OCI-LY1 (cell line): Measurements from ENCODE around the gene TUFM.

Experiments
- H2AFZ ChIP-seq: fragments of 200-600 bp; sonication (generic), shearing (Covaris generic); 2 replicates; pipeline ENCODE4 v1.6.0; 2014; ENCODE audit warnings: antibody characterized with exemption, mild to moderate bottlenecking, low read length
- H3F3A ChIP-seq: fragments of 200-600 bp; sonication (generic), shearing (Covaris generic); 2 replicates; pipeline ENCODE4 v1.6.0; 2014; ENCODE audit warnings: mild to moderate bottlenecking, antibody characterized with exemption, low read length, moderate library complexity; ENCODE audit not compliant: insufficient read depth
- H3K27ac ChIP-seq: fragments of 200-600 bp; sonication (generic); 2 replicates; pipeline ENCODE4 v1.5.1; 2014; ENCODE audit warnings: low read length, mixed run types, mild to moderate bottlenecking, low read depth; ENCODE audit not compliant: poor library complexity, severe bottlenecking
- H3K27me3 ChIP-seq: fragments of 200-600 bp; sonication (generic); 2 replicates; pipeline ENCODE4 v1.6.0; 2014; ENCODE audit warnings: antibody characterized with exemption, mild to moderate bottlenecking, low read length, moderate library complexity; ENCODE audit not compliant: insufficient read depth
- H3K36me3 ChIP-seq: fragments of 200-600 bp; sonication (generic); 2 replicates; pipeline ENCODE4 v1.6.1; 2014; ENCODE audit warnings: mild to moderate bottlenecking, antibody characterized with exemption, low read length, moderate library complexity, mixed read lengths; ENCODE audit not compliant: insufficient read depth
- H3K4me1 ChIP-seq: fragments of 200-600 bp; sonication (generic); 2 replicates; pipeline ENCODE4 v1.5.1; 2014; ENCODE audit warnings: mild to moderate bottlenecking, low read length, moderate library complexity; ENCODE audit not compliant: insufficient read depth, severe bottlenecking
- H3K4me2 ChIP-seq: fragments of 200-600 bp; sonication (generic), shearing (Covaris generic); 2 replicates; pipeline ENCODE4 v1.6.1; 2014; ENCODE audit warnings: low read length
- H3K4me3 ChIP-seq: fragments of 200-600 bp; sonication (generic); 2 replicates; pipeline ENCODE4 v1.5.1; 2014; ENCODE audit warnings: low read length, low read depth, mild to moderate bottlenecking, mixed read lengths; ENCODE audit not compliant: poor library complexity, severe bottlenecking
- H3K79me2 ChIP-seq: fragments of 200-600 bp; shearing (Covaris generic); 2 replicates; pipeline ENCODE4 v1.6.1; 2016; ENCODE audit warnings: mixed run types, low read length, mixed read lengths; ENCODE audit not compliant: insufficient read depth
- H3K9ac ChIP-seq: fragments of 200-600 bp; sonication (generic), shearing (Covaris generic); 2 replicates; pipeline ENCODE4 v1.6.1; 2014; ENCODE audit warnings: mild to moderate bottlenecking, low read length, mixed read lengths
- H3K9me2 ChIP-seq: fragments of 200-600 bp; sonication (generic), shearing (Covaris generic); 2 replicates; pipeline ENCODE4 v1.6.1; 2014; ENCODE audit warnings: low read depth, mild to moderate bottlenecking, low read length, mixed read lengths
- H3K9me3 ChIP-seq: fragments of 200-600 bp; shearing (Covaris generic); 2 replicates; pipeline ENCODE4 v1.6.1; 2014; ENCODE audit warnings: low read length, mixed read lengths
- H4K20me1 ChIP-seq: fragments of 200-600 bp; sonication (generic), shearing (Covaris generic); 2 replicates; pipeline ENCODE4 v1.6.0; 2016; ENCODE audit warnings: mild to moderate bottlenecking, low read length; ENCODE audit not compliant: insufficient read depth
- EZH2 ChIP-seq: fragments of 200-600 bp; sonication (generic), shearing (Covaris generic); IDR thresholded peaks from 2 replicates; pipeline ENCODE4 v1.8.0; 2017; ENCODE audit warnings: borderline replicate concordance, mixed run types, mild to moderate bottlenecking, antibody characterized with exemption, low read length, moderate library complexity, mixed read lengths
- TF ChIP-seq, protein P1 (sequence below): fragments of 200-600 bp; sonication (generic), shearing (Covaris generic); IDR thresholded peaks from 2 replicates; pipeline ENCODE4 v1.5.1; 2017; ENCODE audit warnings: mild to moderate bottlenecking, antibody characterized with exemption, low read length, moderate library complexity, mixed read lengths

The TUFM gene

DNA sequence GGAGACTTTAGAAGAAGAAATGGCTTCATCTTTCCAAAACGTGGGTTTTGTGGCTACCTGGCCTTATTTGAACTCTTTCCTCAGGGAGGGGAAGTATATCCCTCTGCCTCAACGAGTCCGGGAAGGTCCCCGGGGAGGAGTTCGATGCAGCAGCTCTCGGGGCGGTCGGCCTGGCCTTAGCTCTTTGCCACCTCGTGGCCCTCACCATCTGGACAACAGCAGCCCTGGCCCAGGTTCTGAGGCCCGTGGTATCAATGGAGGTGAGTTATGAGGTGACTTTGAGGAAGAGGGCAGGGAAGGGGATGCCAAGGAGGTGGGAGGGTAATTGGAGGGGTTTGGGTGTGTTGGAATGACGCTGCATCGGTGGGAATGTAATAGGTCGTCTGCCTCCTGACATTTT lies 15.6 kb downstream of the TUFM start:
- H3K9me2 ChIP-seq: no peaks in the 10 kb centered on the region
- H3K4me1 ChIP-seq: peaks cover 3% of the 10 kb centered on the region
- TF ChIP-seq, protein P1, sequence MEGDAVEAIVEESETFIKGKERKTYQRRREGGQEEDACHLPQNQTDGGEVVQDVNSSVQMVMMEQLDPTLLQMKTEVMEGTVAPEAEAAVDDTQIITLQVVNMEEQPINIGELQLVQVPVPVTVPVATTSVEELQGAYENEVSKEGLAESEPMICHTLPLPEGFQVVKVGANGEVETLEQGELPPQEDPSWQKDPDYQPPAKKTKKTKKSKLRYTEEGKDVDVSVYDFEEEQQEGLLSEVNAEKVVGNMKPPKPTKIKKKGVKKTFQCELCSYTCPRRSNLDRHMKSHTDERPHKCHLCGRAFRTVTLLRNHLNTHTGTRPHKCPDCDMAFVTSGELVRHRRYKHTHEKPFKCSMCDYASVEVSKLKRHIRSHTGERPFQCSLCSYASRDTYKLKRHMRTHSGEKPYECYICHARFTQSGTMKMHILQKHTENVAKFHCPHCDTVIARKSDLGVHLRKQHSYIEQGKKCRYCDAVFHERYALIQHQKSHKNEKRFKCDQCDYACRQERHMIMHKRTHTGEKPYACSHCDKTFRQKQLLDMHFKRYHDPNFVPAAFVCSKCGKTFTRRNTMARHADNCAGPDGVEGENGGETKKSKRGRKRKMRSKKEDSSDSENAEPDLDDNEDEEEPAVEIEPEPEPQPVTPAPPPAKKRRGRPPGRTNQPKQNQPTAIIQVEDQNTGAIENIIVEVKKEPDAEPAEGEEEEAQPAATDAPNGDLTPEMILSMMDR: no peak
- no peak for TF ChIP-seq EZH2
- H3K4me3 ChIP-seq: no peak overlapping the region
- no peaks in the 10 kb centered on the region for H3F3A ChIP-seq
- H3K79me2 ChIP-seq: peaks cover 15% of the 10 kb centered on the region
- no peak overlapping the region for H3K4me2 ChIP-seq
- no peaks in the 10 kb centered on the region for H3K27me3 ChIP-seq
- H3K36me3 ChIP-seq: peaks cover 100% of the 10 kb centered on the region
- no peaks in the 10 kb centered on the region for H3K9me3 ChIP-seq
- H4K20me1 ChIP-seq: no peaks in the 10 kb centered on the region
- H3K9ac ChIP-seq: no peak overlapping the region
- no peak overlapping the region for H3K27ac ChIP-seq
- H2AFZ ChIP-seq: no peak overlapping the region

DNA sequence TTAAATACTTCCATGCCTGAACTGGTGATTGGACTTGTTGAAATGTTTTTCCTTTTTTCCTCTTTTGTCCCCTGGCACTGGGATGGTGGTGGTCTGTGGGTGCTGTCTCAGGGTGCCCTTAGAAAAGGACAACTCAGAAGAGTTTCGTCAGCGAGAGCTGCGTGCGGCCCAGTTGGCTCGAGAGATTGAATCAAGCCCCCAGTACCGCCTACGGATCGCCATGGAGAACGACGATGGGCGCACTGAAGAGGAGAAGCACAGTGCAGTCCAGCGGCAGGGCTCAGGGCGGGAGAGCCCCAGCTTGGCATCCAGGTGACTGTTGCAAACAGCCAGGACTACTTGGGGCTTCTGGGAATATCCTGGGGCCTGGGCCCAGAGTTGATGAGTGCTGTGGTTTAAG lies 16.4 kb downstream of the TUFM start:
- Histone ChIP-seq H3K9me2 (no peaks in the 10 kb centered on the region), H4K20me1 (no peaks in the 10 kb centered on the region), H3F3A (no peaks in the 10 kb centered on the region), H3K4me3 (no peak overlapping the region), H3K79me2 (peaks cover 22% of the 10 kb centered on the region), H3K9me3 (no peaks in the 10 kb centered on the region), H3K9ac (no peak overlapping the region), H3K27ac (no peak overlapping the region), H3K4me2 (no peak overlapping the region), H3K4me1 (peaks cover 11% of the 10 kb centered on the region), H3K36me3 (peaks cover 98% of the 10 kb centered on the region), H3K27me3 (no peaks in the 10 kb centered on the region), H2AFZ (no peak overlapping the region)
- TF ChIP-seq, protein P1: no peak

DNA sequence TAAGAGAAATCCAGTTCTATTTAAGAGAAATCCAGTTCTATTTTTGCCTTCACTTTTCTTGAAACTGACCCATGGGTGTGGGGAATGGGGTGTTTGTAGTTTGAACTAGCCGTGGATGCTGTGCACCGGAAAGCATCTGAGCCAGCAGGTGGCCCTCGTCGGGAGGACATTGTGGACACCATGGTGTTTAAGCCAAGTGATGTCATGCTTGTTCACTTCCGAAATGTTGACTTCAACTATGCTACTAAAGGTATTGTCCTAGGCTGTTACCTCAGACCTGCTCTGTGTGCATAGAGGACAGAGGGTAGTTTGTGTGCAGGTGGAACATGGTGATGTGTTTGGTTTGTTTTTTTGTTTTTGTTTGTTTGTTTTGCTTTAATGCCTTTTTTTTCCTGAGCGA lies 20.0 kb downstream of the TUFM start:
- Histone ChIP-seq H2AFZ (no peak overlapping the region), H3K79me2 (peaks cover 31% of the 10 kb centered on the region), H3K9me3 (no peaks in the 10 kb centered on the region), H3K36me3 (peaks cover 62% of the 10 kb centered on the region), H3K4me3 (no peak overlapping the region), H3K9me2 (no peaks in the 10 kb centered on the region), H3K4me1 (peaks cover 24% of the 10 kb centered on the region), H3K4me2 (no peak overlapping the region), H3K9ac (no peak overlapping the region), H3K27me3 (no peaks in the 10 kb centered on the region), H3K27ac (no peak overlapping the region), H4K20me1 (no peaks in the 10 kb centered on the region), H3F3A (no peaks in the 10 kb centered on the region)
- TF ChIP-seq, protein P1: no peak
- no peak for TF ChIP-seq EZH2
